RWPE2 (cell line): ENCODE data around the gene MARK4.

Experiments
- ATAC-seq: fragments of 200-7000 bp; cut with Tn5 transposase; 3 replicates; pipeline ENCODE4 v1.9.1; 2021; ENCODE audit warnings: low read depth
- DNase-seq: peaks from one replicate; pipeline ENCODE4 v3.0.0-alpha.2; 2020; ENCODE audit warnings: low spot score
- H3K27ac ChIP-seq: fragments of 450-650 bp; 2 replicates; pipeline ENCODE4 v1.5.1; 2017; ENCODE audit warnings: mild to moderate bottlenecking; ENCODE audit not compliant: poor library complexity, severe bottlenecking
- H3K27me3 ChIP-seq: fragments of 250-450 bp; sonication (Bioruptor Pico); 2 replicates; pipeline ENCODE4 v1.5.1; 2021; ENCODE audit warnings: mild to moderate bottlenecking, moderate library complexity; ENCODE audit not compliant: insufficient read depth, poor library complexity, severe bottlenecking
- H3K36me3 ChIP-seq: fragments of 250-450 bp; sonication (Bioruptor Pico); 2 replicates; pipeline ENCODE4 v1.5.1; 2020; ENCODE audit warnings: low read depth, mild to moderate bottlenecking, moderate library complexity
- H3K4me1 ChIP-seq: fragments of 250-450 bp; sonication (Bioruptor Pico); 2 replicates; pipeline ENCODE4 v1.5.1; 2021; ENCODE audit warnings: mild to moderate bottlenecking, moderate library complexity; ENCODE audit not compliant: insufficient read depth, poor library complexity, severe bottlenecking
- H3K4me3 ChIP-seq: fragments of 250-450 bp; sonication (Bioruptor Pico); 2 replicates; pipeline ENCODE4 v1.5.1; 2021; ENCODE audit warnings: mild to moderate bottlenecking, moderate library complexity; ENCODE audit not compliant: severe bottlenecking
- H3K9me3 ChIP-seq: fragments of 250-450 bp; sonication (Bioruptor Pico); 2 replicates; pipeline ENCODE4 v1.5.1; 2021; ENCODE audit warnings: mild to moderate bottlenecking, moderate library complexity; ENCODE audit not compliant: severe bottlenecking
- TF ChIP-seq, protein P1 (sequence below): fragments of 450-650 bp; IDR thresholded peaks from one replicate; pipeline ENCODE4 v1.5.1; 2017; ENCODE audit warnings: mild to moderate bottlenecking, moderate library complexity; ENCODE audit not compliant: poor library complexity, severe bottlenecking

The MARK4 gene

DNA sequence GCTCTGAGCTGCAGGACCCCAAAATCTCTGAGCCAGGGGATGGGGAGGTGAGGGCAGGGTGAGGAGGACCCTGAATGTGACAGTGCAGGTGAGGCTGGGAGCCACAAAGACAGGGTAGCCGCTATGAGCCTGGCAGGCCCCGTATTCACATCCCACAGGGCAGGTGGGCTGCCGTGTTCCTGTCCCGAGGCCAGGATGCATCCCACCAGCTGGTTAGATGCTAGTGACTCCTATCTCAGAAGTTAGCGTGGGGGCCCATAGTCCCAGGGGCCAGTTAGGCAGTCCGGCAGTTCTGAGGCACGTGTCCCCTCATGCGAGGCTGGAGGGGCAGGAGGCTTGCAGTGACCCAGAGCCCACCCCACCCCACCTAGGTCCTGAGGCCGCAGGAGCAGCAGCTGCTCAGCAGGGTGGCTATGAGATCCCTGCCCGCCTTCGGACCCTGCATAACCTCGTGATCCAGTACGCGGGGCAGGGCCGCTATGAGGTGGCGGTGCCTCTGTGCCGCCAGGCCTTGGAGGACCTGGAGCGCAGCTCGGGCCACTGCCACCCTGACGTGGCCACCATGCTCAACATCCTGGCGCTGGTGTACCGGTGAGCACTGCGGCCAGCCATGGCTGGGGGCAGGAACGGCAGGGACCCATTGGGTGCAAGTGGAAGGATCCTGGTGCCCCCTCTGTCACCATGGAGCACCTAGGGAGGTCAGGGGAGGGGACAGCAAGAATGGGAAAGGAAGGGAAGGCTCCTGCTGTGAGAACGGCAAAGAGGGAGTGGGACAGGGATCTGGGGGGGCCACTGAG, 96.7 kb downstream of the MARK4 start:
- Histone ChIP-seq H3K4me3 (no peak overlapping the region), H3K27me3 (no peaks in the 10 kb centered on the region), H3K9me3 (no peaks in the 10 kb centered on the region), H3K4me1 (peaks cover 7% of the 10 kb centered on the region), H3K36me3 (peaks cover 28% of the 10 kb centered on the region), H3K27ac (no peak overlapping the region)
- TF ChIP-seq, protein P1, sequence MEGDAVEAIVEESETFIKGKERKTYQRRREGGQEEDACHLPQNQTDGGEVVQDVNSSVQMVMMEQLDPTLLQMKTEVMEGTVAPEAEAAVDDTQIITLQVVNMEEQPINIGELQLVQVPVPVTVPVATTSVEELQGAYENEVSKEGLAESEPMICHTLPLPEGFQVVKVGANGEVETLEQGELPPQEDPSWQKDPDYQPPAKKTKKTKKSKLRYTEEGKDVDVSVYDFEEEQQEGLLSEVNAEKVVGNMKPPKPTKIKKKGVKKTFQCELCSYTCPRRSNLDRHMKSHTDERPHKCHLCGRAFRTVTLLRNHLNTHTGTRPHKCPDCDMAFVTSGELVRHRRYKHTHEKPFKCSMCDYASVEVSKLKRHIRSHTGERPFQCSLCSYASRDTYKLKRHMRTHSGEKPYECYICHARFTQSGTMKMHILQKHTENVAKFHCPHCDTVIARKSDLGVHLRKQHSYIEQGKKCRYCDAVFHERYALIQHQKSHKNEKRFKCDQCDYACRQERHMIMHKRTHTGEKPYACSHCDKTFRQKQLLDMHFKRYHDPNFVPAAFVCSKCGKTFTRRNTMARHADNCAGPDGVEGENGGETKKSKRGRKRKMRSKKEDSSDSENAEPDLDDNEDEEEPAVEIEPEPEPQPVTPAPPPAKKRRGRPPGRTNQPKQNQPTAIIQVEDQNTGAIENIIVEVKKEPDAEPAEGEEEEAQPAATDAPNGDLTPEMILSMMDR = no peak
- peak; percentile 58 for DNase-seq
- ATAC-seq = no peak

DNA sequence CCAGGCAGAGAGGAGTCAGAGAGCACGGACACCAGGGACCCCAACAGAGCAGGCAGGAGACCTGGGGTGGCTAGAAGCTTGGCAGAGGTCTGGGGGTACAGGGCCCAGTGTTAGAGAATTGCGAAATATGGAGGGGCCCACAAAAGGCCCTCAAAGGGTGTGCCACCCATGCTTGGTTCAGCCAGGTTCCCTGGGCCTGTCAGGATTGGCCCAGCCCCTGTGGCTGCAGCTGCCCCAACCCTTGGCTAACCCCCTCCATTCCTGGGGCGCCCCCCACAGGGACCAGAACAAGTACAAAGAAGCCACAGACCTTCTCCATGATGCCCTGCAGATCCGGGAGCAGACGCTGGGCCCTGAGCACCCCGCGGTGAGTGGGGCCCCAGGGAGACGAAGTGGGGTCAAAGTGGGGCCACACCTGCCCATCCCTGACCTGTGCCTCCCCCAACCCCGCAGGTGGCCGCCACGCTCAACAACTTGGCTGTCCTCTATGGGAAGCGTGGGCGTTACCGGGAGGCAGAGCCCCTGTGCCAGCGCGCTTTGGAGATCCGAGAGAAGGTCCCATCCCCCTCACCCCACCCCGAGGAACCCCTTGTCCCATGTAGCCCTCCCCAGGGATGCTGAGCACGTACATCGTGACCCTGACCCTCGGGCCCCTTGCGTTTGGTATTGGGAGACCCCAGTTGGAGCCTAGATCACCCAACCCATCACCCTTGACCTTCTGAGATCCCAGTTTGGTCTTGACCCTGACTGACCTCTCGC, 97.5 kb downstream of the MARK4 start:
- Histone ChIP-seq H3K36me3 (peaks cover 34% of the 10 kb centered on the region), H3K27ac (no peak overlapping the region), H3K9me3 (no peaks in the 10 kb centered on the region), H3K4me3 (no peak overlapping the region), H3K4me1 (peaks cover 7% of the 10 kb centered on the region), H3K27me3 (no peaks in the 10 kb centered on the region)
- TF ChIP-seq, protein P1 = no peak
- ATAC-seq = no peak
- no peak for DNase-seq

DNA sequence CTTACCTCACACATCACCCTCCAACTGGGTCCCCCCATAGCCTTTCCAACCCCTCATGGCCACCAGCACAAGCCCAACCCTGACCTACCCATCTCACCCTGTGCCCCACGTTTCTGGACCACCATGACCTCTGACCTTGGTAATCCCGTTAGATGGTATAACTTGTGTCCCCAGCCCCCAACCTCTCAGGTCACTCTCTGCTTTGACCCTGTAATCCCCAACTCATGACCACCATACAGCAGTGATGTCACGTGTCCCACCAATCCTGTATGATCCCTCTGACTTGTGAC, 98.0 kb downstream of the MARK4 start:
- DNase-seq = no peak

DNA sequence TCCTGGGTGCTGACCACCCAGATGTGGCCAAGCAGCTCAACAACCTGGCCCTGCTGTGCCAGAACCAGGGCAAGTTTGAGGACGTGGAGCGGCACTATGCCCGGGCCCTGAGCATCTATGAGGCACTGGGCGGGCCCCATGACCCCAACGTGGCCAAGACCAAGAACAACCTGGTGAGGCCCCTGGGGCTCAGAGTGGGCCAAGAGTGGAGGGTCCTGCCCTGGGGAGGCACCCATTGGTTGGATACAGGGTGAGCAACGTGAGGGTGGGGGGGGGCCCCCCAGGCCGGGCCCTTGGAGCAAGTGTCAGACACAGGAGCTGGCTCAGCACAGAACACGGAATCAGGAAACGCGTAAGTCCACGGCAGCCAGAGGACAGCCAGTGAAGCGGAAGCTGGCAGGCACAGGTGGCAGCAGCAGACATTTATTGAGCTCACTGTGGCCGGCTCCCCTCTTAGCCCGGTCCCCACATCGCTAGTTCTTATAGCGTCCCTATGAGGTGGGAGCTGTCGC, 98.4 kb downstream of the MARK4 start:
- TF ChIP-seq, protein P1 = no peak
- Histone ChIP-seq H3K36me3 (peaks cover 44% of the 10 kb centered on the region), H3K4me1 (peaks cover 5% of the 10 kb centered on the region), H3K27me3 (no peaks in the 10 kb centered on the region), H3K27ac (no peak overlapping the region), H3K9me3 (no peaks in the 10 kb centered on the region), H3K4me3 (no peak overlapping the region)
- ATAC-seq (no peak), DNase-seq (no peak)

More for the DNA sequence above, 98.0 kb downstream of the MARK4 start:
- peaks cover 7% of the 10 kb centered on the region for H3K4me1 ChIP-seq
- H3K9me3 ChIP-seq = no peaks in the 10 kb centered on the region
- H3K36me3 ChIP-seq = peaks cover 39% of the 10 kb centered on the region
- H3K27me3 ChIP-seq = no peaks in the 10 kb centered on the region
- TF ChIP-seq, protein P1 = no peak
- no peak overlapping the region for H3K4me3 ChIP-seq
- no peak for ATAC-seq
- no peak overlapping the region for H3K27ac ChIP-seq
